Ecto neural progenitor cell (in vitro differentiated cells): Measurements from ENCODE around the gene MXRA5.
A peak's percentile ranks its signal among the peaks of the same experiment; 100 is the strongest.
"Not testable (repeated sequence)": the region's sequence is repeated elsewhere in the genome, so short reads cannot be mapped to it uniquely, and the experiment has no call there.

Experiments used
- DNase-seq: peaks from one replicate; pipeline ENCODE4 v3.0.0-alpha.2; 2018; ENCODE audit warnings: low spot score

MXRA5 gene

GRCh38 chrX:3346501-3347259 lies at the start of gene MXRA5:
Gene MXRA5, minus strand, starts transcription at chrX:3346652. Its CDS starts 2,819 bp downstream, at chrX:3343833.
- DNase-seq: peak; percentile 77

- DNase-seq: no peak
Measured at GRCh38 chrX:3393581-3394111, 47.2 kb upstream of the MXRA5 start.

- no peak for DNase-seq
Measured at GRCh38 chrX:3393178-3393577, 46.7 kb upstream of the MXRA5 start.

GRCh38 chrX:3388457-3388856 lies 42.0 kb upstream of the MXRA5 start:
- no peak for DNase-seq

GRCh38 chrX:3384327-3384726 lies 37.9 kb upstream of the MXRA5 start:
- DNase-seq: no peak

GRCh38 chrX:3380603-3381002 lies 34.2 kb upstream of the MXRA5 start:
- no peak for DNase-seq

GRCh38 chrX:3379111-3379510 lies 32.7 kb upstream of the MXRA5 start:
- DNase-seq: no peak

GRCh38 chrX:3378156-3378555 lies 31.7 kb upstream of the MXRA5 start:
- no peak for DNase-seq

- no peak for DNase-seq
Measured at GRCh38 chrX:3377560-3377959, 31.1 kb upstream of the MXRA5 start.

GRCh38 chrX:3375878-3376508 lies 29.5 kb upstream of the MXRA5 start:
- not testable (repeated sequence) for DNase-seq

- DNase-seq: no peak
Measured at GRCh38 chrX:3374108-3374800, 27.8 kb upstream of the MXRA5 start.

- no peak for DNase-seq
Measured at GRCh38 chrX:3371163-3371562, 24.7 kb upstream of the MXRA5 start.

- no peak for DNase-seq
Measured at GRCh38 chrX:3370656-3371055, 24.2 kb upstream of the MXRA5 start.

- no peak for DNase-seq
Measured at GRCh38 chrX:3362956-3363355, 16.5 kb upstream of the MXRA5 start.

GRCh38 chrX:3360881-3361280 lies 14.4 kb upstream of the MXRA5 start:
- no peak for DNase-seq

GRCh38 chrX:3352741-3353140 lies 6.3 kb upstream of the MXRA5 start:
- DNase-seq: not testable (repeated sequence)

- DNase-seq: no peak
Measured at GRCh38 chrX:3351276-3351675, 4.8 kb upstream of the MXRA5 start.

GRCh38 chrX:3348191-3348590 lies 1.7 kb upstream of the MXRA5 start:
- no peak for DNase-seq

- peak; percentile 73 for DNase-seq
Measured at GRCh38 chrX:3345281-3346191, 916 bp downstream of the MXRA5 start.

- peak; percentile 52 for DNase-seq
Measured at GRCh38 chrX:3343569-3343968, 2.9 kb downstream of the MXRA5 start.

GRCh38 chrX:3340016-3340415 lies 6.4 kb downstream of the MXRA5 start:
- DNase-seq: no peak

- DNase-seq: no peak
Measured at GRCh38 chrX:3326681-3327080, 19.8 kb downstream of the MXRA5 start.
